ENCODE data around the gene FUS. TPM values are rescaled to one million over a fixed set of nuclear protein-coding genes. Genes with fewer than 3 reads are reported as not detected.

FUS gene
- total RNA-seq, 2 donors from 2014 or later = 63.9 to 141 TPM

- Histone ChIP-seq H3K27ac (no peak overlapping the region), H3K27me3 (replicated peaks; ENCODE audit: insufficient read depth) (no peaks in the 10 kb centered on the region), H3K36me3 (no peaks in the 10 kb centered on the region), H3K9me3 (no peaks in the 10 kb centered on the region), H3K4me1 (ENCODE audit: control insufficient read depth in 1 of 2, low read depth in 2 of 2) (no peaks in the 10 kb centered on the region), H3K4me3 (no peak overlapping the region)
- no peak for ATAC-seq (ENCODE audit: insufficient number of reproducible peaks, low FRiP score, low read depth)
- no peak for TF ChIP-seq CTCF (IDR thresholded peaks at IDR 0.05)
- no peak for DNase-seq (ENCODE audit: low spot score)
Measured at GRCh38 chr16:31224092-31224955, 44.4 kb downstream of the FUS start.

- no peak for DNase-seq (ENCODE audit: low spot score)
- Histone ChIP-seq H3K27ac (no peak overlapping the region), H3K27me3 (replicated peaks; ENCODE audit: insufficient read depth) (no peaks in the 10 kb centered on the region), H3K4me1 (ENCODE audit: control insufficient read depth in 1 of 2, low read depth in 2 of 2) (no peaks in the 10 kb centered on the region), H3K36me3 (no peaks in the 10 kb centered on the region), H3K9me3 (no peaks in the 10 kb centered on the region), H3K4me3 (no peak overlapping the region)
- TF ChIP-seq CTCF (IDR thresholded peaks at IDR 0.05) = no peak
- ATAC-seq (ENCODE audit: insufficient number of reproducible peaks, low FRiP score, low read depth) = no peak
Measured at GRCh38 chr16:31225193-31225592, 45.3 kb downstream of the FUS start.

GRCh38 chr16:31228206-31228605 is 48.3 kb downstream of the FUS start:
- ATAC-seq (ENCODE audit: insufficient number of reproducible peaks, low FRiP score, low read depth) = no peak
- no peaks in the 10 kb centered on the region for H3K9me3 ChIP-seq
- no peak overlapping the region for H3K4me3 ChIP-seq
- no peak overlapping the region for H3K27ac ChIP-seq
- no peaks in the 10 kb centered on the region for H3K27me3 ChIP-seq (replicated peaks; ENCODE audit: insufficient read depth)
- no peak for DNase-seq (ENCODE audit: low spot score)
- no peak for TF ChIP-seq CTCF (IDR thresholded peaks at IDR 0.05)
- H3K4me1 ChIP-seq (ENCODE audit: control insufficient read depth in 1 of 2, low read depth in 2 of 2) = no peaks in the 10 kb centered on the region
- no peaks in the 10 kb centered on the region for H3K36me3 ChIP-seq

GRCh38 chr16:31229501-31229900 is 49.6 kb downstream of the FUS start:
- Histone ChIP-seq H3K9me3 (no peaks in the 10 kb centered on the region), H3K4me1 (ENCODE audit: control insufficient read depth in 1 of 2, low read depth in 2 of 2) (no peaks in the 10 kb centered on the region), H3K36me3 (no peaks in the 10 kb centered on the region), H3K27me3 (replicated peaks; ENCODE audit: insufficient read depth) (no peaks in the 10 kb centered on the region), H3K27ac (no peak overlapping the region), H3K4me3 (no peak overlapping the region)
- ATAC-seq (ENCODE audit: insufficient number of reproducible peaks, low FRiP score, low read depth) (no peak), DNase-seq (ENCODE audit: low spot score) (no peak)
- no peak for TF ChIP-seq CTCF (IDR thresholded peaks at IDR 0.05)

- TF ChIP-seq CTCF (IDR thresholded peaks at IDR 0.05) = no peak
- ATAC-seq (ENCODE audit: insufficient number of reproducible peaks, low FRiP score, low read depth) (no peak), DNase-seq (ENCODE audit: low spot score) (no peak)
- Histone ChIP-seq H3K36me3 (no peaks in the 10 kb centered on the region), H3K27me3 (replicated peaks; ENCODE audit: insufficient read depth) (no peaks in the 10 kb centered on the region), H3K9me3 (no peaks in the 10 kb centered on the region), H3K4me1 (ENCODE audit: control insufficient read depth in 1 of 2, low read depth in 2 of 2) (no peaks in the 10 kb centered on the region), H3K4me3 (no peak overlapping the region), H3K27ac (no peak overlapping the region)
Measured at GRCh38 chr16:31238041-31238440, 58.1 kb downstream of the FUS start.

Other genes with a start within 250 kb of the FUS start
- 10 to 100 TPM; 19.0 to 35.7 TPM for gene ORAI3, start 231.1 kb upstream of the FUS start, total RNA-seq
- gene SETD1A, start 222.4 kb upstream of the FUS start, total RNA-seq = 10 to 100 TPM in 1 of 2 donors, 1 to 10 TPM in 1; 7.4 to 14.6 TPM
- 10 to 100 TPM; 16.4 to 26.8 TPM for gene HSD3B7, start 194.9 kb upstream of the FUS start, total RNA-seq
- 1 to 10 TPM in 1 of 2 donors, under 1 TPM in 1; 0.68 to 1.6 TPM for gene STX1B, start 169.5 kb upstream of the FUS start, total RNA-seq
- gene STX4, start 146.6 kb upstream of the FUS start, total RNA-seq = 10 to 100 TPM; 39.3 to 50.5 TPM
- gene ZNF668, start 105.9 kb upstream of the FUS start, total RNA-seq = 10 to 100 TPM; 10.3 to 14.5 TPM
- gene ZNF646, start 105.7 kb upstream of the FUS start, total RNA-seq = 10 to 100 TPM; 10.2 to 17.9 TPM
- gene PRSS53, start 91.2 kb upstream of the FUS start, total RNA-seq = 10 to 100 TPM; 10.6 to 13.7 TPM
- 100 to 1,000 TPM in 1 of 2 donors, 10 to 100 TPM in 1; 88.7 to 187 TPM for gene VKORC1, start 85.3 kb upstream of the FUS start, total RNA-seq
- gene BCKDK, start 71.8 kb upstream of the FUS start, total RNA-seq = 10 to 100 TPM; 35.1 to 58.5 TPM
- gene KAT8, start 62.5 kb upstream of the FUS start, total RNA-seq = 10 to 100 TPM; 62.5 to 75.7 TPM
- not detected for gene PRSS8, start 44.4 kb upstream of the FUS start, total RNA-seq
- gene PRSS36, start 30.1 kb upstream of the FUS start, total RNA-seq = 10 to 100 TPM in 1 of 2 donors, 1 to 10 TPM in 1; 1.3 to 14.8 TPM
- gene PYCARD, start 22.6 kb downstream of the FUS start, total RNA-seq = 10 to 100 TPM; 19.2 to 23.0 TPM
- gene TRIM72, start 34.0 kb downstream of the FUS start, total RNA-seq = under 1 TPM in 1 of 2 donors, not detected in 1; 0.07 TPM
- gene PYDC1, start 37.0 kb downstream of the FUS start, total RNA-seq = not detected
- gene ITGAM, start 79.8 kb downstream of the FUS start, total RNA-seq = 10 to 100 TPM; 31.2 to 31.5 TPM
- gene ITGAX, start 175.0 kb downstream of the FUS start, total RNA-seq = 10 to 100 TPM in 1 of 2 donors, 1 to 10 TPM in 1; 9.7 to 32.9 TPM
- under 1 TPM in 1 of 2 donors, not detected in 1; 0.14 TPM for gene ITGAD, start 213.2 kb downstream of the FUS start, total RNA-seq
- gene COX6A2, start 248.2 kb downstream of the FUS start, total RNA-seq = not detected